Measurements from ENCODE around the gene CD63.

DNA sequence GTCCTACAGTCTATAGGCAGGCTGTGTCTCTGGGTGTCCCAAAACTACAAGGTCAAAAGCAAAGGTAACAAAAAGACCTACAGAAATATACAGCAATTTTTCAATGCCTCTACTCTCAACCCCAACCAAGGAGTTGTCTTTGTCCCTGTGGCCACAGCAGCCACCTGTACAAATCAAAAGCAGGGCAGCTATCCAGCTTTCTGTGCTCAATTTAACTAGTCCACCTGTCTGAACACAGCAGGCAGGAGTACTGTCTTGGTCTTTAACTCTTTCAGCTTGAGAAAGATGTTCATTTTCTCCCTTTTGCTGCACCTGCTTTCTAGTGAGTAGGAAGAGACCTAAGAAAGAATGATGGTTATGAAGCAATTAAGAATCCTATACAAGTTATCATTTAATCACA, 33.8 kb upstream of the CD63 start:
- TF ChIP-seq ZNF174 (tag by site-specific recombination; IDR thresholded peaks at IDR 0.05) (no peak), ZNF114 (tag by site-specific recombination; IDR thresholded peaks at IDR 0.05) (no peak), ZBTB8A (tag by site-specific recombination; IDR thresholded peaks at IDR 0.05) (no peak), ZNF530 (tag by site-specific recombination; IDR thresholded peaks at IDR 0.05; ENCODE audit: low read depth) (no peak), ZNF140 (tag by site-specific recombination; IDR thresholded peaks at IDR 0.05) (no peak), ZNF555 (tag by site-specific recombination; conservative IDR thresholded peaks at IDR 0.05) (no peak), MZF1 (tag by site-specific recombination; IDR thresholded peaks at IDR 0.05; ENCODE audit: borderline replicate concordance) (no peak), ZNF121 (tag by site-specific recombination; IDR thresholded peaks at IDR 0.05) (no peak), KLF10 (tag by site-specific recombination; IDR thresholded peaks at IDR 0.05) (no peak), ZNF544 (tag by site-specific recombination; IDR thresholded peaks at IDR 0.05) (no peak), ZNF274 (IDR thresholded peaks at IDR 0.05; ENCODE audit: low read length) (no peak), ZNF274 (tag by site-specific recombination; IDR thresholded peaks at IDR 0.05; ENCODE audit: borderline replicate concordance) (no peak)
- TF ChIP-seq, protein P1, sequence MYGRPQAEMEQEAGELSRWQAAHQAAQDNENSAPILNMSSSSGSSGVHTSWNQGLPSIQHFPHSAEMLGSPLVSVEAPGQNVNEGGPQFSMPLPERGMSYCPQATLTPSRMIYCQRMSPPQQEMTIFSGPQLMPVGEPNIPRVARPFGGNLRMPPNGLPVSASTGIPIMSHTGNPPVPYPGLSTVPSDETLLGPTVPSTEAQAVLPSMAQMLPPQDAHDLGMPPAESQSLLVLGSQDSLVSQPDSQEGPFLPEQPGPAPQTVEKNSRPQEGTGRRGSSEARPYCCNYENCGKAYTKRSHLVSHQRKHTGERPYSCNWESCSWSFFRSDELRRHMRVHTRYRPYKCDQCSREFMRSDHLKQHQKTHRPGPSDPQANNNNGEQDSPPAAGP (tag by site-specific recombination; IDR thresholded peaks at IDR 0.05), result no peak
- TF ChIP-seq, protein P2, sequence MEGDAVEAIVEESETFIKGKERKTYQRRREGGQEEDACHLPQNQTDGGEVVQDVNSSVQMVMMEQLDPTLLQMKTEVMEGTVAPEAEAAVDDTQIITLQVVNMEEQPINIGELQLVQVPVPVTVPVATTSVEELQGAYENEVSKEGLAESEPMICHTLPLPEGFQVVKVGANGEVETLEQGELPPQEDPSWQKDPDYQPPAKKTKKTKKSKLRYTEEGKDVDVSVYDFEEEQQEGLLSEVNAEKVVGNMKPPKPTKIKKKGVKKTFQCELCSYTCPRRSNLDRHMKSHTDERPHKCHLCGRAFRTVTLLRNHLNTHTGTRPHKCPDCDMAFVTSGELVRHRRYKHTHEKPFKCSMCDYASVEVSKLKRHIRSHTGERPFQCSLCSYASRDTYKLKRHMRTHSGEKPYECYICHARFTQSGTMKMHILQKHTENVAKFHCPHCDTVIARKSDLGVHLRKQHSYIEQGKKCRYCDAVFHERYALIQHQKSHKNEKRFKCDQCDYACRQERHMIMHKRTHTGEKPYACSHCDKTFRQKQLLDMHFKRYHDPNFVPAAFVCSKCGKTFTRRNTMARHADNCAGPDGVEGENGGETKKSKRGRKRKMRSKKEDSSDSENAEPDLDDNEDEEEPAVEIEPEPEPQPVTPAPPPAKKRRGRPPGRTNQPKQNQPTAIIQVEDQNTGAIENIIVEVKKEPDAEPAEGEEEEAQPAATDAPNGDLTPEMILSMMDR (tag by site-specific recombination; IDR thresholded peaks at IDR 0.05), result no peak
- TF ChIP-seq, protein P3, sequence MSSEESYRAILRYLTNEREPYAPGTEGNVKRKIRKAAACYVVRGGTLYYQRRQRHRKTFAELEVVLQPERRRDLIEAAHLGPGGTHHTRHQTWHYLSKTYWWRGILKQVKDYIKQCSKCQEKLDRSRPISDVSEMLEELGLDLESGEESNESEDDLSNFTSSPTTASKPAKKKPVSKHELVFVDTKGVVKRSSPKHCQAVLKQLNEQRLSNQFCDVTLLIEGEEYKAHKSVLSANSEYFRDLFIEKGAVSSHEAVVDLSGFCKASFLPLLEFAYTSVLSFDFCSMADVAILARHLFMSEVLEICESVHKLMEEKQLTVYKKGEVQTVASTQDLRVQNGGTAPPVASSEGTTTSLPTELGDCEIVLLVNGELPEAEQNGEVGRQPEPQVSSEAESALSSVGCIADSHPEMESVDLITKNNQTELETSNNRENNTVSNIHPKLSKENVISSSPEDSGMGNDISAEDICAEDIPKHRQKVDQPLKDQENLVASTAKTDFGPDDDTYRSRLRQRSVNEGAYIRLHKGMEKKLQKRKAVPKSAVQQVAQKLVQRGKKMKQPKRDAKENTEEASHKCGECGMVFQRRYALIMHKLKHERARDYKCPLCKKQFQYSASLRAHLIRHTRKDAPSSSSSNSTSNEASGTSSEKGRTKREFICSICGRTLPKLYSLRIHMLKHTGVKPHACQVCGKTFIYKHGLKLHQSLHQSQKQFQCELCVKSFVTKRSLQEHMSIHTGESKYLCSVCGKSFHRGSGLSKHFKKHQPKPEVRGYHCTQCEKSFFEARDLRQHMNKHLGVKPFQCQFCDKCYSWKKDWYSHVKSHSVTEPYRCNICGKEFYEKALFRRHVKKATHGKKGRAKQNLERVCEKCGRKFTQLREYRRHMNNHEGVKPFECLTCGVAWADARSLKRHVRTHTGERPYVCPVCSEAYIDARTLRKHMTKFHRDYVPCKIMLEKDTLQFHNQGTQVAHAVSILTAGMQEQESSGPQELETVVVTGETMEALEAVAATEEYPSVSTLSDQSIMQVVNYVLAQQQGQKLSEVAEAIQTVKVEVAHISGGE (tag by site-specific recombination; conservative IDR thresholded peaks at IDR 0.05; ENCODE audit: low read depth), result no peak
